GM19240 (cell line): ENCODE measurements around the gene INPP5A.
"Not testable (repeated sequence)": the region's sequence is repeated elsewhere in the genome, so short reads cannot be mapped to it uniquely, and the experiment has no call there.

Source experiments
- DNase-seq: peaks from one replicate; pipeline ENCODE4 v3.0.0; 2011; ENCODE audit warnings: low spot score; ENCODE audit not compliant: insufficient read length

Gene INPP5A

DNA sequence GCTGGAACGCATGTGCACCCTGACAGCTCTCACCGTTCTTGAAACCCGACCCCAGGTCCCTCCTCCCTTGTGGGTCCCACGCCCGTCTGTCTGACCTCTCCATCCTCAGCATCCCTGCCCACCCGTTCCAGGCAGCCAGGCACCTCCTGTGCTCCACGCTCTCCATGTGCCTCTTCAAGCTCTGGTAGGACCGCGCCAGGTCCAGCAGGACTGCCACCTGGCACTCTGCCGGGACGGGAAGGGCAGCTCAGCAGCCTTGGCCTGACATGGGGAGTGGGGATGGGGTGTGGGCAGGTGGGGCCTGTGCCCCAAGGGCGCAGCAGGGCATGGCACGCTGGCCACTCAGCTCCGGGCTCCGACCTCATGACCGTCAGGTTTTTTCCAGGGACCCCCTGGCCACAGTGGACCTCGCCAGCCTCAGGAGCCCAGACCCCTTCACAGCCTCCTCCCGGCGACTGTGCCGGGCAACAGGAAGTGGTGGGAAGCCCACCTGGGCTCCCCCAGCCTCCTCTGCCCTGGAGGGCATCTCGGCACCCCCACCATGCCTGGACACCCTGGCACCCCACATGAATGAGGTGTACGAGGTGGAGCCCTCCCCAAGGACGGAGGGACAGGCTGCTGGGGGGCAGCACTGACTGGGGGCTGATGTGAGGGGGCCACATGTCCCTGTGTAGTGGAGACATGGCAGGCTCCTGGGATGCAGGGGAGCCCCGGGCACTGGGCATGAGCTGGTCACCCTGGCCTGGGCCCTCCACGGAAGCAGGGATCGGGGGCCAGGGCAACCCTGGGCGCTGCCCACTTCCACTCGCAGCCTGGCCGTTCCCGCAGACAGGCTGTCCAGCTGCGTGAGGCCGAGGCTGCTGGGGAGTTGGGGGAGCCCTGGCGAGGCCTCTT, 273.5 kb downstream of the INPP5A start:
- no peak for DNase-seq

DNA sequence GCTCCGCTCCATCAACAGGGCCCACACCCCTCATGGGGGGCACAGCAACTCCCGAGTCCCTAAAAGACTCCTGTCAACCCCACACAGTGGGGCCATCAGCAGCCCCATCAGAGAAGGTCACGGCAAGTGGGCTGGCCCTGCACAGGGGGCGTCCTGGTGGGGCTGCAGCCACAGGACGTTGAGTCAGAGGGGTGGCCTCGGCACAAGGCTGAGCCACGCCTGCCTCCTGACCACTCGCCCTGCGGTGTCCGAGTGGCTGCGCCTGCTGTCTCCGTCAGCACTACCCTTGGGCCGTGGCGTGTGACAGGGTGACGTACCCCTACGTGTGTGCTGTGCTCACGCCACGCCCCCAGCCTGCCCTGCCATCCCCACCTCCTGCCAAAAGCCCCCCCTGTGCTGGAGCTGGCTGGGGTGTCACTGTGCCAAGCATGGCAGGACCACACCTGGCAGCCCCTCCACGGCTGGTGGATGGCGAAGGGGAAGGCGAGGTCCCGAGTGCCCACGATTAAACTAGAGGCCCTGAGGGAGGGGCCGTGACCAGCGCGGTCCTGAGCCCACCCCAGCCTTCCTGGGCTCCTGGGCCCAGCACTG, 274.4 kb downstream of the INPP5A start:
- DNase-seq, result no peak

DNA sequence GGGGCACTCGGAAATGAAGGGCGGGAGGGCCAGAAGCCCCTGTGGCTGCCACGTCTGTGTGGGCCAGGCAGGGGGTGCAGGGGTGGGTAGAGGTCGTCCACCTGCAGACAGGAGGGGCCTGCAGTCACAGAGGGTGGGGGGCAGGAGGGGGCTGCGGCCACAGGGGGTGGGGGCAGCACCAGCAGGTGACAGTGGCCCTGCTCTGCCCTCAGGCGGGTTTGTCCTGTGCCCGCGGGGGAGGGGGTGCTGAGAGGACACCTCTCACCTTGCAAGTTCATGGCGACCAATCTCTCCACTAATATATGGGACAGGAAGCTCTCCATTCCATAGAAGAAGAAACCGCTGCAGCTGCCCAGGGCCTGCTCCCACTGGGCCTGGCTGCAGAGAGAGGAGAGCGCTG, 274.9 kb downstream of the INPP5A start:
- no peak for DNase-seq

GRCh38 chr10:132813001-132813401, 275.4 kb downstream of the INPP5A start:
- DNase-seq, result no peak

GRCh38 chr10:132813560-132814468, 276.2 kb downstream of the INPP5A start:
- DNase-seq, result no peak

GRCh38 chr10:132814469-132814856, 276.9 kb downstream of the INPP5A start:
- no peak for DNase-seq

- DNase-seq, result no peak
Observed at GRCh38 chr10:132815168-132815857, 277.7 kb downstream of the INPP5A start.

GRCh38 chr10:132816718-132817117, 279.1 kb downstream of the INPP5A start:
- DNase-seq, result no peak

- no peak for DNase-seq
Observed at GRCh38 chr10:132817701-132818211, 280.2 kb downstream of the INPP5A start.

GRCh38 chr10:132820056-132820455, 282.5 kb downstream of the INPP5A start:
- no peak for DNase-seq

GRCh38 chr10:132825783-132826523, 288.4 kb downstream of the INPP5A start:
- DNase-seq, result not testable (repeated sequence)

DNA sequence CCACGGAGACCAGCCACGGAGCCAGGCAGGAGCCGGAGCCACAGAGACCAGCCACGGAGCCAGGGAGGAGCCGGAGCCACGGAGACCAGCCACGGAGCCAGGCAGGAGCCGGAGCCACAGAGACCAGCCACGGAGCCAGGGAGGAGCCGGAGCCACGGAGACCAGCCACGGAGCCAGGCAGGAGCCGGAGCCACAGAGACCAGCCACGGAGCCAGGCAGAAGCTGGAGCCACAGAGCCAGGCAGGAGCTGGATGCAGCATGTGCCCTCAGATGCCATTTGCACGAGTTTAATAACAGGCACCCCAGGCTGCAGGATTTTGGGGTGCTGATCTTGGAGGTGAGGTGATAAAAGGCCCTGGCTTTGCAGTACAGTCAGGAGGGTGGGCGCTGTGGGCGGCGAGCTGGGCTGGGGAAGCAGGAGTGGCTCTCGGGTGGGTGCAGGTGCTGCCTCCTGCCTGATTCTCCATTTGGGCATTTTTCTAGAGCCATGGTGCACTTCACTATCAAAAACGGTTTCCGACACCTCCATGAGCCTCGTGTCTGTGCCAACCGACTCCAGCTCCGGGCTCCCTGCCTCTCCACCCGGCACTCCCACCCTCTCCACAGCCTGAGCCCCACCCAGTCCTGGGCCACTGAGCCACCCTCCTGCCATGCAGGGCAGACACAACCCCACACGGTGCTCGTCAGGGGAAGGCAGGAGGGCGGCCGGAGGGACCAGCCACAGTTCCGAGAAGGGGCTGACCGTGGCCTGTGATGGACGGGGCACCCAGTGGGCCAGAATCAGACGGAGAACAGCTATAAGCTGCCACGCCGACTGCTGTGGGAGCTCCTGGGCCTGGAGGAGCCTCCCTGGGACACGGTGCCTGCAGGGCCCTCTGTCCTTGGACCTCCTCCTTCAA, 289.2 kb downstream of the INPP5A start:
- DNase-seq, result no peak

DNA sequence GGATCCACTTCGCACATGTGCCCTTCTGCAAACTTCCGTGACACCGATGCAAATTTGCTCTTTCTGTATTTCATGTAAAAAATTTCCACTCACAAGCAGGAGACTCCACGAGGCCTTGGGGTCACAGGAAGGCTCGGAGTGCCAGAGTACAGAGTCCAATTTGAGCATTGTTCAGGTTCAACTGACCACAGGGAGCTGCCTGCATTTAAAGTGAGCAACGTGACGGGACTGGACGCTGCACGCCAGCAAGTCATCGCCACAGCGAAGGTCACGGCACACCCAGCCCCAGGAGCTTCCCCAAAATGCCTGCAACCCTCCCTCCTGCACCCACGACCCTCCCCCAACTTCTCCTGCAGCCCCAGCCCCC, 289.8 kb downstream of the INPP5A start:
- DNase-seq, result no peak

- DNase-seq, result no peak
Observed at GRCh38 chr10:132827861-132828539, 290.4 kb downstream of the INPP5A start.

DNA sequence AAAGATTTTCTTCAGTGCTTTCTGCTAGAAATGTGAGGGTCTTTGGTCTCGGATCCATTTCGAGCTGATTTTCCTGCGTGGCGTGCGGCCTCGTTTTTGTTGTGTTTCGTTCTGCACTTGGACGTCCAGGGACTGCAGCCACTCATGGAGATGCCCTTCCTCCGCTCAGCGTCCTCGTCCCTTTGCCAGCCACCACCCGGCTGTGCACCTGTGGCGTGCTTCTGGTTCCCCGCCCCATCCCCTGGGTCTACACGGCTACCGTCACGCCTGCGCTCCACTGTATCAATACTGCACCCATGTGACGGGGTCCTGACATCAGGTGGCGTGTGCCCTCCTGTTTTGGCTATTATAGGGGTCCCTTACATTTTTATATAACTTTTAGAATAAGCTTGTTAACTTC, 291.1 kb downstream of the INPP5A start:
- no peak for DNase-seq

- DNase-seq, result no peak
Observed at GRCh38 chr10:132829403-132829802, 291.8 kb downstream of the INPP5A start.

GRCh38 chr10:132832186-132832969, 294.8 kb downstream of the INPP5A start:
- DNase-seq, result no peak
